ENCODE data around the gene HSPB1. TPM values are rescaled to one million over a fixed set of nuclear protein-coding genes. Genes with fewer than 3 reads are reported as not detected.
"Not testable (repeated sequence)": the region's sequence is repeated elsewhere in the genome, so short reads cannot be mapped to it uniquely, and the experiment has no call there.

Gene HSPB1
- total RNA-seq, 1 experiment from 2014 or later = 32.1 TPM

- no peak for DNase-seq (ENCODE audit: low read depth)
Observed at GRCh38 chr7:76333511-76334101, 31.1 kb downstream of the HSPB1 start.

- no peak for DNase-seq (ENCODE audit: low read depth)
Observed at GRCh38 chr7:76334320-76334967, 32.0 kb downstream of the HSPB1 start.

- not testable (repeated sequence) for DNase-seq (ENCODE audit: low read depth)
Observed at GRCh38 chr7:76335417-76335816, 32.9 kb downstream of the HSPB1 start.

DNA sequence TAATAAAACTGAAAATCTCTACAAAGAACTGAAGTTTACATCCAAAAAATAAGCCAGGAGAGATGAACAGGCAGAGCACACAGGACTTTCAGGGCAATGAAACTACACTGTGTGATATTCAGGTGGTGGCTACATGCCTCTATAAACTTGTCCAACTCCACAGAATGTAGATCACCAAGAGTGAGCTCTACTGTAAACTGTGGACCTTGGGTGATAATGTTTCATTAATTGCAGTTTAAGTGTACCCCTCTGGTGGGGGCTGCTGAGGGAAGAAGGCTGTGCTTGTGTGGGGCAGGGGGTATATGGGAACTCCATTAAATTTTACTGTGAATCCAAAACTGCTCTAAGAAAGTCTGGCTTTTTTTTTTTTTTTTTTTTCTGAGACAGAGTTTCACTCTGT lies 33.6 kb downstream of the HSPB1 start:
- DNase-seq (ENCODE audit: low read depth) = no peak

DNA sequence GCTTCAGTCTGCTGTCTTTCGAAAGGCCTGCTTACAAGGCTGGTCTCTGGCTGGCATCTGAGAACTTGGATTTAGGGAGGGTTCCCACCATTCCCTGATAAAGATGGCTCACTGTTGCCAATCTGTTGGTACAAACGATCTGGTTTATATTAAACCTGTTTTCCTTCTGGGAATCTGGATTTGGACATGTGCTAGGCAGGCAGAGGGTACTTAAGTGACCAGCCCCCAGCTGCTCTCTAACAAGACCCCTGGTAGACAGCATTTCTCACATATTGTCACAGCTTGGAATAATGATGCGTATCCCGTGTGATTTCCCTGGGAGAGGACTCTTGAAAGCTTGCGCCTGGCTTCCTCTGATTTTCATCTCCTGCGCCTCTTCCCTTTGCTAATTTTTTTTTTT lies 34.7 kb downstream of the HSPB1 start:
- DNase-seq (ENCODE audit: low read depth) = no peak

DNA sequence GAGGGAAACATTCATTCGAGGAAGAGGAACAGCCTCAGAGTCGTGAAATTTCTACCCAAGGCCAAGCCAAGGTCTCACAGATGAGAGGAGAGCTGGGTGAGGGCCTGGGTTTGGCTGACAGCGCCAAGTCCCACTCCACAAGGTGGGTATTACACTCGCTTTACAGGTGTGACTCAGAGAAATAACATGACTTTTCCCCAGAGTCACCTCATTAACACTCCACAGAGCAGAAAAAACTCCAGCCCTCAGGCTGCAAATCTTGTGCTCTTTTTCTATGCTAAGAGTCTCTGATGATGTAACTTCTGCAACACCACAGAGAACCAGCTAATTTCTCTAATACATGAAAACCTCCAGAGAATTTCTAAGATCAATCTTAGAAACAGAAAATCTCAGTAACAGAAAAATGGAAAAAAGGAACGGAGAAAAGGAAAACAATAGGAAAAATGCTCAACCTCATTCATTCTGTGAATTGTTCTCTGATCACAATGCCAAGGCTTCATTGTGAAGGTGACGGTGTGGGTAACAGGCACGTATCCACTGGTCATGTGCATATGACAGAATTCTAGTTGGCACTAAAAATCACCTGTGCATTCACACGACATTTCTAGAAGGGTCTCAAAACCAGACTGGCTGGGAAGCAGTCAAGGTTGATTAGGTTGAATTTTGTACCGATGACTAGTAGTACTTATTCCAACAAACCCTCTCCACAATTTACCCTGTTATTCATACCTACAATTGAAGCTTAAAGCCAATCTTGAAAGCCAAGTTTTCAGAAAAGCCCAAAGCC lies 36.0 kb downstream of the HSPB1 start:
- DNase-seq (ENCODE audit: low read depth) = peak; percentile 57

DNA sequence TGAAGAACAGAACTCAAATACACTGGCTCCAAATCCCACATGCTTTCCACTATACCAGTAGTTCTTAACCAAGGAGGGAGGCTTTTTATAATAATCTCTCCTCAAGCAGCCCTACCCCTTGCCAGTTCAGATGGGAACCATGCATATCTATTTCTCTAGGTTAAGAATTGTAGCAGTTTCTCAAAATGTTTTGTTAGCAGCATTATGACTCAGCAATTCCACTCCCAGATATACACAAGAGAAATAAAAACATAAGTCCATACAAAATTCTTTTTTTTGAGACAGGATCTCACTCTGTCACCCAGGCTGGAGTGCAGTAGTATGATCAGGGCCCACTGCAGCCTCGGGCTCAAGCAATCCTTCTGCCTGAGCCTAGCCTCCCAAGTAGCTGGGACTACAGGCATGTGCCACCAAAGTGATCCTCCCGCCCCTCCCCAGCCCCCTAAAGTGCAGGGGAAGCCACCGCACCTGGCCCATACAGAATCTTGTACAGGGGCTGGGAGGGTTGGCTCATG lies 38.2 kb downstream of the HSPB1 start:
- DNase-seq (ENCODE audit: low read depth) = no peak

DNA sequence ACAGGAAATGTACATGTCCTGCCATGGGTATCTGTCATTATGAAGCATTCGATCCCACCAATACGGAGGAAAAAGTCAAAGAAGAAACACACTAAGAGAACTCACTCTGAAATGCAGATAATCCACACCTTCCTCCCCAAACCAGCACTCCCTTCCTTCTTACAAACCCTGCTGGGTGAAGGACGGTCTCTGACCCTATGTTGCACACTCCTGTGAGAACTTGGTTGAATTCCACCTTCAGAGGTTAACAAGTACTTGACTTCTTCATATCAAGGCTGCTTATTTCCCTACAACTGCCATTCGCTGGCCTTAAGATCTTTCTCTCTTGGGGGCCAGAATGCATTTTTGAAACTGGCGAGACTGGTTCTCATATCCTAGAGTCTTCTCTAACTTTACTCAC lies 39.7 kb downstream of the HSPB1 start:
- no peak for DNase-seq (ENCODE audit: low read depth)

- DNase-seq (ENCODE audit: low read depth) = no peak
Observed at GRCh38 chr7:76343294-76343930, 40.9 kb downstream of the HSPB1 start.

GRCh38 chr7:76343931-76344321 lies 41.5 kb downstream of the HSPB1 start:
- no peak for DNase-seq (ENCODE audit: low read depth)

GRCh38 chr7:76346097-76346496 lies 43.6 kb downstream of the HSPB1 start:
- no peak for DNase-seq (ENCODE audit: low read depth)

DNA sequence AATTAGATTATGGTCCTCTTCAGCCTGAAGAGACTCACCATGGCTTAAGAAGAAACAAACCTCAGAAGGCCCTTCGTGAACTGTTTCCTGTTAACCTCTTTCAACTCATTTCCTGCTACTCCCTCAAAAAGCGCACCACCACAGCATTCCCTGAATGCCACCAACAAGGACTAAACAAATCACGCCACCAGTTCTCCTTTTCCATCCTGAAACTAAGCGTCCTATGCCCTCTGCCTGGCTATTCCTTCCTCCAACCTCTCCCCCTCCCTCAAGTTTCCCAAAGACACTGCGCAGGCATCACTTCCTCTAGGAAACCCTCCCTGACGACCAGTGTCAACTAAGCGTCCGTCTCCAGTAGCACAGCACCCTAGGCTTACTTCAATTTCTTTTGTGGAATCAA lies 44.3 kb downstream of the HSPB1 start:
- no peak for DNase-seq (ENCODE audit: low read depth)

- no peak for DNase-seq (ENCODE audit: low read depth)
Observed at GRCh38 chr7:76347710-76348109, 45.2 kb downstream of the HSPB1 start.

GRCh38 chr7:76349313-76349885 lies 46.9 kb downstream of the HSPB1 start:
- no peak for DNase-seq (ENCODE audit: low read depth)

DNA sequence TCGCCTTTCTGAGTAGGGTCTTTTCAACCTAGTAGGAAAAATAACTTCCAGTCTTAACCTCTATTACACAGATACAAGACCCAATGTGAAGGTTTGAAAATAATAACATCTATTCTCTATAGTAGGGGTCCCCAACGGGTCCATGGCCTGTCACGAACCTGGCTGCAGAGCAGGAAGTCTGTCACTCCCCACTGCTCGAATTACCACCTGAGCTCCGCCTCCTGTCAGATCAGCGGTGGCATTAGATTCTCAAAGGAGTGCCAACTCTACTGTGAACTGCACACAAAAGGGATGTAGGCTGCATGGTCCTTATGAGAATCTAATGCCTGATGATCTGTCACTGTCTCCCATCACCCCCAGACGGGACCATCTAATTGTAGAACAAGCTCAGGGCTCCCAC lies 48.9 kb downstream of the HSPB1 start:
- no peak for DNase-seq (ENCODE audit: low read depth)

- no peak for DNase-seq (ENCODE audit: low read depth)
Observed at GRCh38 chr7:76352193-76352592, 49.7 kb downstream of the HSPB1 start.

GRCh38 chr7:76353744-76354143 lies 51.3 kb downstream of the HSPB1 start:
- no peak for DNase-seq (ENCODE audit: low read depth)

Other genes starting within 250 kb of the HSPB1 start
- gene SRRM3, start 100.8 kb upstream of the HSPB1 start, total RNA-seq (2014; rRNA removed; shearing (Covaris generic)) = 0.29 and 1.8 TPM in 2 replicates
- gene YWHAG, start 56.3 kb downstream of the HSPB1 start, total RNA-seq (2014; rRNA removed; shearing (Covaris generic)) = 53.9 and 57.6 TPM in 2 replicates
- gene SSC4D, start 107.0 kb downstream of the HSPB1 start, total RNA-seq (2014; rRNA removed; shearing (Covaris generic)) = 0.30 and 2.5 TPM in 2 replicates
- gene ZP3, start 122.3 kb downstream of the HSPB1 start, total RNA-seq (2014; rRNA removed; shearing (Covaris generic)) = 2.0 and 3.8 TPM in 2 replicates
- 13.3 and 15.1 TPM in 2 replicates for gene DTX2, start 159.0 kb downstream of the HSPB1 start, total RNA-seq (2014; rRNA removed; shearing (Covaris generic))
- gene UPK3B, start 207.9 kb downstream of the HSPB1 start, total RNA-seq (2014; rRNA removed; shearing (Covaris generic)) = not detected in 2 replicates
- gene SPDYE16, start 240.6 kb downstream of the HSPB1 start, total RNA-seq (2014; rRNA removed; shearing (Covaris generic)) = under 0.01 TPM in 1 of 2 replicates, not detected in the other